GM12878 (cell line): ENCODE results near the gene CHD5. TPM values are rescaled to one million over a fixed set of nuclear protein-coding genes. Genes with fewer than 3 reads are reported as not detected.

ENCODE experiments used
- ATAC-seq: fragments of 200-7000 bp; cut with Tn5 transposase; 3 replicates; pipeline ENCODE4 v1.9.1; 2020; ENCODE audit warnings: mild to moderate bottlenecking, moderate library complexity
- BruUV-seq: library from RNA; stranded (reverse); fragments of 400-500 nt; replicated peaks from 2 replicates; lab custom pipeline; 2021; lab: Mats Ljungman, UMichigan
- CTCF ChIA-PET: fragments of 300-600 bp; sonication (Branson Sonifier 250); formaldehyde crosslinking; extraction: SDS; loops from one replicate; lab custom pipeline; 2021; ENCODE audit warnings: inconsistent platforms; lab: Yijun Ruan, JAX
- POLR2A ChIA-PET: fragments of 350-600 bp; formaldehyde crosslinking; extraction: SDS; loops from one replicate; lab custom pipeline; 2021; ENCODE audit warnings: inconsistent platforms; lab: Charles Lee
- RAD21 ChIA-PET: fragments of 300-600 bp; sonication (Branson Sonifier 250); formaldehyde crosslinking; loops from one replicate; lab custom pipeline; 2023; ENCODE audit warnings: antibody characterized with exemption; ENCODE audit not compliant: unreplicated experiment; lab: Charles Lee
- SMC1A ChIA-PET: fragments of 300-600 bp; sonication (Branson Sonifier 250); formaldehyde crosslinking; loops from one replicate; lab custom pipeline; 2023; ENCODE audit not compliant: unreplicated experiment, uncharacterized antibody; lab: Charles Lee
- DNase-seq: peaks from one replicate; pipeline ENCODE4 v3.0.0-alpha.2; 2011; ENCODE audit warnings: low read depth, low spot score
- FAIRE-seq: peaks from 3 replicates; lab custom pipeline; 2011; peaks lifted over from hg19 to GRCh38; lab: Jason Lieb, UNC
- H2AFZ ChIP-seq: 2 replicates; pipeline ENCODE4 v1.6.0; 2011; ENCODE audit warnings: low read depth, low read length, control low read depth; ENCODE audit not compliant: control insufficient read depth
- H3K27ac ChIP-seq: 2 replicates; pipeline ENCODE4 v1.5.1; 2011; ENCODE audit warnings: control low read depth; ENCODE audit not compliant: control insufficient read depth, insufficient read depth
- H3K27me3 ChIP-seq, 2 experiments: replicated peaks in 1 of 2; 2 replicates each; pipeline versions ENCODE4 v1.6.0 to v1.6.1; 2011; ENCODE audit warnings: low read length in 1 of 2; ENCODE audit not compliant: control insufficient read depth in 2 of 2, insufficient read depth in 2 of 2
- H3K36me3 ChIP-seq, 2 experiments: 2 replicates each; pipeline ENCODE4 v1.5.1; 2011; ENCODE audit warnings: low read length in 1 of 2; ENCODE audit not compliant: control insufficient read depth in 2 of 2, insufficient read depth in 2 of 2
- H3K4me1 ChIP-seq: 2 replicates; pipeline ENCODE4 v1.6.1; 2011; ENCODE audit warnings: mild to moderate bottlenecking, low read length, moderate library complexity, mixed read lengths; ENCODE audit not compliant: control insufficient read depth, insufficient read depth
- H3K4me2 ChIP-seq: 2 replicates; pipeline ENCODE4 v1.6.0; 2011; ENCODE audit warnings: control low read depth; ENCODE audit not compliant: control insufficient read depth, insufficient read depth
- H3K4me3 ChIP-seq: fragments of 200-600 bp; sonication (generic); 2 replicates; pipeline ENCODE4 v1.5.1; 2016
- H3K79me2 ChIP-seq: 2 replicates; pipeline ENCODE4 v1.6.0; 2011; ENCODE audit warnings: low read length; ENCODE audit not compliant: control insufficient read depth, insufficient read depth
- H3K9ac ChIP-seq: 2 replicates; pipeline ENCODE4 v1.8.0; 2011; ENCODE audit warnings: low read length, control low read depth, mixed read lengths; ENCODE audit not compliant: control insufficient read depth, insufficient read depth
- H3K9me3 ChIP-seq: replicated peaks from 3 replicates; pipeline ENCODE4 v1.5.1; 2011; ENCODE audit warnings: mild to moderate bottlenecking, low read length; ENCODE audit not compliant: control insufficient read depth, insufficient read depth
- H4K20me1 ChIP-seq: 2 replicates; pipeline ENCODE4 v1.6.0; 2011; ENCODE audit not compliant: control insufficient read depth, insufficient read depth
- CBX5 ChIP-seq: sonication (generic); IDR thresholded peaks from 2 replicates; pipeline ENCODE4 v1.6.1; 2016; ENCODE audit warnings: low read depth, moderate library complexity, mild to moderate bottlenecking, inconsistent platforms
- CHD4 ChIP-seq: fragments of 200-600 bp; sonication (generic); IDR thresholded peaks from 2 replicates; pipeline ENCODE4 v1.6.1; 2016; ENCODE audit warnings: mild to moderate bottlenecking
- EP300 ChIP-seq, 2 experiments: fragments of 150-350 bp in 1 of 2; IDR thresholded peaks; 2 replicates each; pipeline ENCODE4 v1.6.1; 2011 to 2012; ENCODE audit warnings: low read depth in 2 of 2, low read length in 2 of 2, borderline replicate concordance in 1 of 2, improper control_type of control experiment in 1 of 2, inconsistent platforms in 1 of 2; ENCODE audit not compliant: control insufficient read depth in 1 of 2
- MEF2A ChIP-seq: IDR thresholded peaks from 2 replicates; pipeline ENCODE4 v1.6.1; 2011; ENCODE audit warnings: low read depth, mild to moderate bottlenecking, low read length, moderate library complexity; ENCODE audit not compliant: insufficient read depth
- NR2C2 ChIP-seq: IDR thresholded peaks from 2 replicates; pipeline ENCODE4 v1.6.1; 2011; ENCODE audit warnings: borderline replicate concordance, low read depth; ENCODE audit not compliant: control insufficient read depth, insufficient read length
- RCOR1 ChIP-seq: conservative IDR thresholded peaks from 2 replicates; pipeline ENCODE4 v1.6.1; 2012; ENCODE audit warnings: low read depth, low read length, improper control_type of control experiment
- SMAD1 ChIP-seq: fragments of 450-650 bp; IDR thresholded peaks from 2 replicates; pipeline ENCODE4 v1.6.1; 2018; ENCODE audit warnings: mild to moderate bottlenecking, low read depth; ENCODE audit not compliant: partially characterized antibody
- SMAD5 ChIP-seq: IDR thresholded peaks from 2 replicates; pipeline ENCODE4 v1.6.1; 2016; ENCODE audit warnings: antibody characterized with exemption, low read depth
- SRF ChIP-seq, 2 experiments: IDR thresholded peaks; 2 replicates each; pipeline ENCODE4 v1.6.1; 2011; ENCODE audit warnings: low read depth in 2 of 2, low read length in 2 of 2, mild to moderate bottlenecking in 1 of 2, moderate library complexity in 1 of 2
- TARDBP ChIP-seq: IDR thresholded peaks from 2 replicates; pipeline ENCODE4 v1.6.1; 2016; ENCODE audit warnings: borderline replicate concordance
- TCF3 ChIP-seq: IDR thresholded peaks from 2 replicates; pipeline ENCODE4 v1.6.1; 2012; ENCODE audit warnings: low read depth, mild to moderate bottlenecking, low read length, borderline replicate concordance; ENCODE audit not compliant: insufficient read depth
- WGBS: methylation state at CpG from one replicate; pipeline ENCODE4 v1.1.6; 2016; ENCODE audit warnings: low lambda C conversion rate; ENCODE audit not compliant: insufficient replicate concordance, insufficient coverage; ENCODE audit errors: missing lambda C conversion rate; 5-methylcytosine and 5-hydroxymethylcytosine counted together
- in situ Hi-C: fragments of 300-500 bp; cut with MboI; formaldehyde crosslinking; loops from 9 replicates; pipeline ENCODE4 v1.14.3; 2018; ENCODE audit warnings: mixed read lengths
- intact Hi-C: fragments of 100-400 bp; cut with micrococcal nuclease; formaldehyde crosslinking; loops from one replicate; pipeline ENCODE4 v1.14.2; 2022; ENCODE audit not compliant: unreplicated experiment
- polyA plus RNA-seq, 11 experiments: library from polyadenylated mRNA; depleted of rRNA in 4 of 11; unstranded in 6 of 11; stranded (reverse) in 5 of 11; fragments of >200 nt; fragmentation: Nextera tagmentation in 4 of 11; fragmentation: Illumina TruSeq in 1 of 11; extraction: Ambion mirVana in 4 of 11; extraction: Trizol in 1 of 11; gene quantifications; 1 replicate in 1 of 11; 2 replicates in 10 of 11; pipeline versions ENCODE4 v1.2.1 to v1.2.3, GENCODE V29; 2011 to 2016; ENCODE audit warnings: inconsistent platforms in 2 of 11, missing spikeins in 2 of 11, low read depth in 1 of 11
- total RNA-seq, 4 experiments: library from RNA; depleted of rRNA in 3 of 4; stranded (reverse); fragments of >200 nt in 3 of 4; fragmentation: Illumina TruSeq in 1 of 4; extraction: Trizol in 1 of 4; gene quantifications; 2 replicates each; pipeline versions ENCODE4 v1.2.1 to v1.2.3, GENCODE V29; 2013 to 2021
- TF ChIP-seq, protein P1 (sequence below): fragments of 450-650 bp; IDR thresholded peaks from 2 replicates; pipeline ENCODE4 v1.6.1; 2017; ENCODE audit warnings: mild to moderate bottlenecking, moderate library complexity
- TF ChIP-seq, protein P2 (sequence below): fragments of 450-650 bp; IDR thresholded peaks from 2 replicates; pipeline ENCODE4 v1.6.1; 2017; ENCODE audit warnings: mild to moderate bottlenecking, low read depth, inconsistent platforms; ENCODE audit not compliant: poor library complexity, severe bottlenecking

The CHD5 gene
- total and polyA plus RNA-seq, 10 of the 15 experiments (the other 5 are each of a cell fraction or from before 2014, with no cell fraction given) = 0.03 to 0.49 (median 0.13) TPM; not detected in 3

DNA sequence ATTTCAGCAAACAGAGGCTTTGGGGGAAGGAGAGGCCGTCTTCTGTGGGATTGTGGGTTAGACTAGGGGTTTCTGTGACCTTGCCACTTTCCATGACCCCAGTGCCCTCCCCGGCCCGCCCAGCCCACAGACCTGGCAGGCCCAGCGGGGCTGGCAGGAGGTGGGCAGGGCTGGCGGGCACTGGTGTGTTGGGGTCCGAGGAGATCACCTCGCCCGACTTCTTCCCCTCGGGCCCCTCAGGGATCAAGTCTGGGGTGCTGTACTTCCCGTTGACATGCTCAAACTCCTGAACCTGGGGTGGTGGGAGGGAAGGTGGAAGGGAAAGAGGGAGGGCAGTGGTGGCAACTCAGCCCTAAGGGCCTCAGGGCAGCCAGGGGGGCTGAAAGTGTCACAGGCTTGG lies 56.3 kb downstream of the CHD5 start:
- intact Hi-C loops = no loop called here
- Histone ChIP-seq H3K9me3 (no peaks in the 10 kb centered on the region), H3K27ac (no peak overlapping the region), H4K20me1 (no peaks in the 10 kb centered on the region), H3K27me3 (no peaks in the 10 kb centered on the region), H3K36me3 (no peaks in the 10 kb centered on the region), H3K79me2 (no peaks in the 10 kb centered on the region), H3K4me2 (no peak overlapping the region), H3K4me3 (no peak overlapping the region), H3K4me1 (no peaks in the 10 kb centered on the region), H2AFZ (no peak overlapping the region), H3K9ac (no peak overlapping the region)
- ChIA-PET POLR2A (no interaction called here), RAD21 (no interaction called here), SMC1A (no interaction called here), CTCF (no interaction called here)
- WGBS = 16% methylated on average over 10 of the region's 10 CpGs
- in situ Hi-C loops = no loop called here
- no peak for TF ChIP-seq TCF3
- TF ChIP-seq, protein P1, sequence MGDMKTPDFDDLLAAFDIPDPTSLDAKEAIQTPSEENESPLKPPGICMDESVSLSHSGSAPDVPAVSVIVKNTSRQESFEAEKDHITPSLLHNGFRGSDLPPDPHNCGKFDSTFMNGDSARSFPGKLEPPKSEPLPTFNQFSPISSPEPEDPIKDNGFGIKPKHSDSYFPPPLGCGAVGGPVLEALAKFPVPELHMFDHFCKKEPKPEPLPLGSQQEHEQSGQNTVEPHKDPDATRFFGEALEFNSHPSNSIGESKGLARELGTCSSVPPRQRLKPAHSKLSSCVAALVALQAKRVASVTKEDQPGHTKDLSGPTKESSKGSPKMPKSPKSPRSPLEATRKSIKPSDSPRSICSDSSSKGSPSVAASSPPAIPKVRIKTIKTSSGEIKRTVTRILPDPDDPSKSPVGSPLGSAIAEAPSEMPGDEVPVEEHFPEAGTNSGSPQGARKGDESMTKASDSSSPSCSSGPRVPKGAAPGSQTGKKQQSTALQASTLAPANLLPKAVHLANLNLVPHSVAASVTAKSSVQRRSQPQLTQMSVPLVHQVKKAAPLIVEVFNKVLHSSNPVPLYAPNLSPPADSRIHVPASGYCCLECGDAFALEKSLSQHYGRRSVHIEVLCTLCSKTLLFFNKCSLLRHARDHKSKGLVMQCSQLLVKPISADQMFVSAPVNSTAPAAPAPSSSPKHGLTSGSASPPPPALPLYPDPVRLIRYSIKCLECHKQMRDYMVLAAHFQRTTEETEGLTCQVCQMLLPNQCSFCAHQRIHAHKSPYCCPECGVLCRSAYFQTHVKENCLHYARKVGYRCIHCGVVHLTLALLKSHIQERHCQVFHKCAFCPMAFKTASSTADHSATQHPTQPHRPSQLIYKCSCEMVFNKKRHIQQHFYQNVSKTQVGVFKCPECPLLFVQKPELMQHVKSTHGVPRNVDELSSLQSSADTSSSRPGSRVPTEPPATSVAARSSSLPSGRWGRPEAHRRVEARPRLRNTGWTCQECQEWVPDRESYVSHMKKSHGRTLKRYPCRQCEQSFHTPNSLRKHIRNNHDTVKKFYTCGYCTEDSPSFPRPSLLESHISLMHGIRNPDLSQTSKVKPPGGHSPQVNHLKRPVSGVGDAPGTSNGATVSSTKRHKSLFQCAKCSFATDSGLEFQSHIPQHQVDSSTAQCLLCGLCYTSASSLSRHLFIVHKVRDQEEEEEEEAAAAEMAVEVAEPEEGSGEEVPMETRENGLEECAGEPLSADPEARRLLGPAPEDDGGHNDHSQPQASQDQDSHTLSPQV = no peak
- TF ChIP-seq EP300 (IDR thresholded peaks at IDR 0.05; ENCODE audit: borderline replicate concordance in 1 of 2, control insufficient read depth in 1 of 2, low read depth in 2 of 2, low read length in 2 of 2) = no peak
- TF ChIP-seq RCOR1 = no peak
- no peak for TF ChIP-seq SRF (IDR thresholded peaks at IDR 0.05; ENCODE audit: low read depth in 2 of 2, low read length in 2 of 2)
- TF ChIP-seq SMAD5 = no peak
- TF ChIP-seq MEF2A = no peak
- no peak for TF ChIP-seq CBX5
- TF ChIP-seq TARDBP = no peak
- no peak for TF ChIP-seq SMAD1
- no peak for TF ChIP-seq NR2C2
- no peak for TF ChIP-seq CHD4
- TF ChIP-seq, protein P2, sequence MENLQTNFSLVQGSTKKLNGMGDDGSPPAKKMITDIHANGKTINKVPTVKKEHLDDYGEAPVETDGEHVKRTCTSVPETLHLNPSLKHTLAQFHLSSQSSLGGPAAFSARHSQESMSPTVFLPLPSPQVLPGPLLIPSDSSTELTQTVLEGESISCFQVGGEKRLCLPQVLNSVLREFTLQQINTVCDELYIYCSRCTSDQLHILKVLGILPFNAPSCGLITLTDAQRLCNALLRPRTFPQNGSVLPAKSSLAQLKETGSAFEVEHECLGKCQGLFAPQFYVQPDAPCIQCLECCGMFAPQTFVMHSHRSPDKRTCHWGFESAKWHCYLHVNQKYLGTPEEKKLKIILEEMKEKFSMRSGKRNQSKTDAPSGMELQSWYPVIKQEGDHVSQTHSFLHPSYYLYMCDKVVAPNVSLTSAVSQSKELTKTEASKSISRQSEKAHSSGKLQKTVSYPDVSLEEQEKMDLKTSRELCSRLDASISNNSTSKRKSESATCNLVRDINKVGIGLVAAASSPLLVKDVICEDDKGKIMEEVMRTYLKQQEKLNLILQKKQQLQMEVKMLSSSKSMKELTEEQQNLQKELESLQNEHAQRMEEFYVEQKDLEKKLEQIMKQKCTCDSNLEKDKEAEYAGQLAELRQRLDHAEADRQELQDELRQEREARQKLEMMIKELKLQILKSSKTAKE = no peak
- ATAC-seq (no peak), FAIRE-seq (no peak), DNase-seq (no peak)
- no TSS peak for BruUV-seq
